GM21825 (cell line): ENCODE results near the gene CFAP100.

ENCODE experiments used
- ATAC-seq: cut with Tn5 transposase; IDR thresholded peaks from one replicate; pipeline ENCODE4 v1.9.1; 2021; ENCODE audit warnings: mild to moderate bottlenecking, moderate library complexity; ENCODE audit not compliant: unreplicated experiment

The CFAP100 gene

GRCh38 chr3:126419886-126420786 lies 25.4 kb downstream of the CFAP100 start:
- no peak for ATAC-seq

GRCh38 chr3:126421573-126422119 lies 26.9 kb downstream of the CFAP100 start:
- ATAC-seq = no peak

GRCh38 chr3:126422121-126422520 lies 27.4 kb downstream of the CFAP100 start:
- no peak for ATAC-seq

GRCh38 chr3:126422571-126423091 lies 27.9 kb downstream of the CFAP100 start:
- ATAC-seq = no peak

GRCh38 chr3:126423191-126424038 lies 28.7 kb downstream of the CFAP100 start:
- ATAC-seq = no peak

GRCh38 chr3:126424039-126424717 lies 29.5 kb downstream of the CFAP100 start:
- ATAC-seq = no peak

- no peak for ATAC-seq
These were observed 30.0 kb downstream of the CFAP100 start for GRCh38 chr3:126424751-126425150.

- peak; percentile 78 for ATAC-seq
These were observed 36.4 kb downstream of the CFAP100 start for GRCh38 chr3:126431103-126431534.

- no peak for ATAC-seq
These were observed 37.8 kb downstream of the CFAP100 start for GRCh38 chr3:126432361-126433104.

- no peak for ATAC-seq
These were observed 38.4 kb downstream of the CFAP100 start for GRCh38 chr3:126433105-126433430.

- no peak for ATAC-seq
These were observed 39.0 kb downstream of the CFAP100 start for GRCh38 chr3:126433496-126434263.

- no peak for ATAC-seq
These were observed 39.5 kb downstream of the CFAP100 start for GRCh38 chr3:126434264-126434590.

- ATAC-seq = no peak
These were observed 40.3 kb downstream of the CFAP100 start for GRCh38 chr3:126434931-126435411.

- ATAC-seq = no peak
These were observed 41.0 kb downstream of the CFAP100 start for GRCh38 chr3:126435456-126436315.

GRCh38 chr3:126436826-126437717 lies 42.4 kb downstream of the CFAP100 start:
- no peak for ATAC-seq

GRCh38 chr3:126438186-126438585 lies 43.5 kb downstream of the CFAP100 start:
- ATAC-seq = no peak

- no peak for ATAC-seq
These were observed 44.0 kb downstream of the CFAP100 start for GRCh38 chr3:126438746-126439145.
